Breast epithelium (tissue), 4 donors: ENCODE data around the gene FAAP100. TPM values are rescaled to one million over a fixed set of nuclear protein-coding genes. Genes with fewer than 3 reads are reported as not detected.

Experiments
- DNase-seq, 2 donors: peaks; one replicate each; pipeline ENCODE4 v3.0.0-alpha.2; 2019; ENCODE audit warnings: low spot score in 2 of 2
- H3K27ac ChIP-seq, 2 donors: fragments of 200-600 bp; sonication (generic) in 1 of 2; one replicate each; pipeline ENCODE4 v1.5.1; 2016 to 2019; ENCODE audit warnings: mild to moderate bottlenecking in 1 of 2
- H3K27me3 ChIP-seq, 2 donors: fragments of 200-600 bp; sonication (generic) in 1 of 2; one replicate each; pipeline versions ENCODE4 v1.5.1 to v1.6.0; 2017 to 2019; ENCODE audit warnings: control low read depth in 1 of 2, mild to moderate bottlenecking in 1 of 2
- H3K36me3 ChIP-seq: fragments of 200-600 bp; one replicate; pipeline ENCODE4 v1.5.1; 2019
- H3K4me1 ChIP-seq, 2 donors: fragments of 200-600 bp; sonication (generic); one replicate each; pipeline ENCODE4 v1.5.1; 2016 to 2019; ENCODE audit warnings: control low read depth in 1 of 2
- H3K4me3 ChIP-seq, 3 donors: fragments of 200-600 bp; sonication (generic); 1 replicate in 2 of 3; 2 replicates in 1 of 3; pipeline ENCODE4 v1.5.1; 2016 to 2019; ENCODE audit warnings: mild to moderate bottlenecking in 3 of 3, moderate library complexity in 2 of 3
- H3K9me3 ChIP-seq, 2 donors: fragments of 200-600 bp; sonication (generic) in 1 of 2; one replicate each; pipeline ENCODE4 v1.5.1; 2016 to 2019; ENCODE audit warnings: control low read depth in 1 of 2
- POLR2A ChIP-seq: fragments of 450-650 bp; IDR thresholded peaks from one replicate; pipeline ENCODE4 v1.6.1; 2016; ENCODE audit warnings: antibody characterized with exemption, mild to moderate bottlenecking, moderate library complexity
- POLR2AphosphoS5 ChIP-seq, 3 donors: sonication (generic); formaldehyde crosslinking; IDR thresholded peaks; one replicate each; pipeline ENCODE4 v1.6.1; 2017; ENCODE audit warnings: antibody characterized with exemption in 3 of 3
- intact Hi-C: fragments of 100-400 bp; cut with DNase I; formaldehyde crosslinking; loops from one replicate; pipeline ENCODE4 v1.15.1; 2023; ENCODE audit warnings: low total_unique reads
- total RNA-seq, 3 donors: library from RNA; depleted of rRNA; stranded (reverse); fragments of >200 nt; gene quantifications; one replicate each; pipeline ENCODE4 v1.1.0, GENCODE V29; 2016
- TF ChIP-seq, protein P1 (sequence below), 3 donors: fragments of 450-650 bp; IDR thresholded peaks; one replicate each; pipeline ENCODE4 v1.5.1; 2016 to 2017; ENCODE audit warnings: antibody characterized with exemption in 3 of 3, mild to moderate bottlenecking in 3 of 3, moderate library complexity in 3 of 3

Gene FAAP100
- total RNA-seq, 3 donors from 2014 or later, result 13.0 to 23.1 (median 20.6) TPM

DNA sequence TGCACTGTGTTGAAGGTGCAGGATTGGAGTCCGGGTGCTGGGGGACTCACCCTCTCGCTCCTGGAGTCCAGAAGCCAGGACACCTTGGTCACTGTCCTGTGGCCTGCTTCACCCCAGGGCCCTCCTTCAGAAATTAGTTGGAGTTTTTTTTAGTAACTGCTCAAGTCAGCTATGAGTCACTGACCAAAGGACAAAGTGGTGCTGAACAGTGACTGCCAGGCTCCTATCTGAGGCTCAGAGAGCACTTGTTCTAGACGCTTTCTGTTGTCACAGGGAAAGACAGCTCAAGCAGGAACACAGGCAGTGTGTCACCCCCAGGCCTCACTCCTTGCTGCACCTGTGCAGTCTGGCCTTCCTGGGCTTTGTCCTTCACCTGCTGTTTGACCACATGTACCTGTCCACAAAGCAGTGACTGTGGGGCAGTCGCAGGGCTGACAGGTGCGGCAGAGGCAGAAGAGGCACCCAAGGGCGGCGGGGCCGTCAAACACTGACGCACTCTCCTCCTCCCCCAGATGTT, 4.1 kb upstream of the FAAP100 start:
- DNase-seq, result no peak
- Histone ChIP-seq H3K4me1 (peaks cover 4% of the 10 kb centered on the region in 2 donors), H3K4me3 (no peak overlapping the region), H3K27me3 (no peaks in the 10 kb centered on the region), H3K36me3 (no peaks in the 10 kb centered on the region), H3K9me3 (no peaks in the 10 kb centered on the region), H3K27ac (no peak overlapping the region)
- intact Hi-C loops, result no loop called here
- no peak for TF ChIP-seq POLR2A
- TF ChIP-seq POLR2AphosphoS5 (IDR thresholded peaks at IDR 0.05), result no peak
- TF ChIP-seq, protein P1, sequence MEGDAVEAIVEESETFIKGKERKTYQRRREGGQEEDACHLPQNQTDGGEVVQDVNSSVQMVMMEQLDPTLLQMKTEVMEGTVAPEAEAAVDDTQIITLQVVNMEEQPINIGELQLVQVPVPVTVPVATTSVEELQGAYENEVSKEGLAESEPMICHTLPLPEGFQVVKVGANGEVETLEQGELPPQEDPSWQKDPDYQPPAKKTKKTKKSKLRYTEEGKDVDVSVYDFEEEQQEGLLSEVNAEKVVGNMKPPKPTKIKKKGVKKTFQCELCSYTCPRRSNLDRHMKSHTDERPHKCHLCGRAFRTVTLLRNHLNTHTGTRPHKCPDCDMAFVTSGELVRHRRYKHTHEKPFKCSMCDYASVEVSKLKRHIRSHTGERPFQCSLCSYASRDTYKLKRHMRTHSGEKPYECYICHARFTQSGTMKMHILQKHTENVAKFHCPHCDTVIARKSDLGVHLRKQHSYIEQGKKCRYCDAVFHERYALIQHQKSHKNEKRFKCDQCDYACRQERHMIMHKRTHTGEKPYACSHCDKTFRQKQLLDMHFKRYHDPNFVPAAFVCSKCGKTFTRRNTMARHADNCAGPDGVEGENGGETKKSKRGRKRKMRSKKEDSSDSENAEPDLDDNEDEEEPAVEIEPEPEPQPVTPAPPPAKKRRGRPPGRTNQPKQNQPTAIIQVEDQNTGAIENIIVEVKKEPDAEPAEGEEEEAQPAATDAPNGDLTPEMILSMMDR (IDR thresholded peaks at IDR 0.05), result no peak

DNA sequence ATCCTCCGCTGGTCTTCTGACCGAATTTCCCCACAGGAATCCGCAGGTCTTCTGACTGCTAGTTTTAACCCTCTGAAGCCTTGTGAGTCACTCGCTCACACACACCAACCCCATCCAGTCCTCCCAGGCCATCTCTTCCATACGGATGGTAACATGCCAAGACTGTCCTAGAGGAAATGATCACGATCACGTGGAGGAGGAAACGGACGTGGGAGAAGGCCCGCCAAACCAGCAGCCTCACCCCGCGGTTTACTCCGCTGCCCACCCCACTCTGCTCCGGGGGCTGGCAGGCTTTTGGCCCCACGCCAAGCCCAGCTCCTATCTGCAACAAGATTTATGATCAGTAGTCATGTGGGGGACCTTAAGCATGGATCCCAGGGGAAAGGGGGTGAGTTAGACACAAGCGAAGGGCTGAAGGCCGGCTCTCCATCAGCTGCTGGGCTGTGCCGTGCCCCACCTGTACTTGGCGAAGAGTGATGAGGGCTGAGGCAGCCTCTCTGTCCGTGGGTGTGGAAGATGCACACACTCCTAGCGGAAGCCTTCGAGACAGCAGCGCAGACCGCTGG, 1.5 kb upstream of the FAAP100 start:
- peak in 1 of 3 donors; percentile 31 for TF ChIP-seq POLR2AphosphoS5 (IDR thresholded peaks at IDR 0.05)
- TF ChIP-seq, protein P1 (IDR thresholded peaks at IDR 0.05), result no peak
- Histone ChIP-seq H3K9me3 (no peaks in the 10 kb centered on the region), H3K4me3 (peak overlapping the region in 2 of 3 donors; percentile 90 to 96), H3K27ac (peak overlapping the region; percentile 46 to 73), H3K36me3 (no peaks in the 10 kb centered on the region), H3K27me3 (no peaks in the 10 kb centered on the region), H3K4me1 (peaks cover 4 to 9% of the 10 kb centered on the region in 2 donors)
- DNase-seq, result no peak
- intact Hi-C loops, result no loop called here

DNA sequence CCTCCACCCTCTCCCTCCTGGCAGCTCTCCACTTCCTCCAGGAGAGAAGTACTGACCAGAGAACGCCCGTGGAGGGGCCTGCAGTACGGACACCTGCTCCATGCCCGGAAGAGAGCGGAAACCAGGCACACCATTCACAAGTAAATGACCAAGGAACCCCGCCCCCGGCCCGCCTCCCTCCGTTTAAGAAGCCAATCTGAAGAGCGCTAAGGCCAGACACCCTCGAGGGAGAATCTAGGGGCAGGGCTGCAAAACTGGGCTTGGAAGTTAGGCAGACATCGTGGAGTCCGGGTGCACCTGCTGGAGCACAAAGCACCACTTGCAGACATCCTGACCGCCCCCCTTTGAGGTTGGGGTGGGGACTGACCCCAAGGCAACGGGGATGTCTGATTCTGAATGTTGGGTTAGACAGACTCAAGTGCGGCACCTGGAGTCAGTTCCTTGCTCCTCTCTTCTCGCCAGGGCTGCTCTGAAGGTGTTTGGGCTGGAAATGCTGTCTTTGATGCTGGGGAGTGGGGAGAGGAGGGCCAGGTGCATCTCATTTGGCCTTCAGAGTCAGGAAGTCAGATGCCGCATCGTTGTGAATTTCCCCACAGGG, 964 bp upstream of the FAAP100 start:
- intact Hi-C loops, result no loop called here
- Histone ChIP-seq H3K4me3 (peak overlapping the region; percentile 90 to 96 (median 90)), H3K36me3 (peaks cover 2% of the 10 kb centered on the region), H3K4me1 (peaks cover 4 to 9% of the 10 kb centered on the region in 2 donors), H3K27ac (peak overlapping the region; percentile 46 to 73), H3K27me3 (no peaks in the 10 kb centered on the region), H3K9me3 (no peaks in the 10 kb centered on the region)
- DNase-seq, result peak; percentile 67 to 88
- TF ChIP-seq POLR2A (no peak), POLR2AphosphoS5 (IDR thresholded peaks at IDR 0.05) (no peak)
- TF ChIP-seq, protein P1 (IDR thresholded peaks at IDR 0.05), result no peak

DNA sequence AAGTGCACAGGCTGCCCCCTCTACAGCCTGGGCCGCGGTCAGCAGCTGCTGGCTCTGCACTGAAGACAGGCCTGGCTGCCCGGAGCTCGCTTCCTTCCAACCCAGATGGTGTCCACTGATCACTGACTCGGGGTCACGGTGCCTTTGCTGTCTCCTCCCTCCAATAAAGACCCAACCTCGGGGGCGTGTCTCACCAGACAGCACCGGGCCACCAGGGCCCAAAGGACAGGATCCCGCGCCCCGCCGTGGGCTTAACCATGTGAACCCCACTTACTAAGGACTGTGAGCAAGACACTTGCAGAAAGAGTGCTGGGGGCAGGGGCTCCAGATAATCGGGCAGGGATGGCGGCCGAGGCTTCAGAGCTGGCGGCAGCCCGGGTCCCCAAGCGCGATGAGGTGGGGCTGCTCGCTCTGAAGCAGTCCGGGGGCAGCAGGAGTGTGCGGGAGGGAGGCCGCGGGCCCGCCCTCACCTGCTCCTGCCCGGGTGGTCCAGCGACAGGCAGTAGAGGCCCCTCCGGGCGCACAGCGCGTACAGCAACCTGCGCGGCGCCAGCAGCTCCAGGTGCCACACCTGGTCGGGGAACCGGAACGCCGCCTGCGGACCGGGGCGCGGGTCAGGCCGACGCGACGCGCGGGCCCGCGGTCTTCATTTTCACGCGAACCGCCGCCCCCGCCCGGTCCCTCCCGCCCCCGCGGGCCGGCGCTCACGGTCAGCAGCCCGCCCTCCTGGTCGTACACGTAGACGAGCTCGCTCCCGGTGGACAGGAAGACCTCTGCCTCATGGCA, 502 bp downstream of the FAAP100 start:
- Histone ChIP-seq H3K27ac (peak overlapping the region; percentile 46 to 73), H3K4me1 (peaks cover 4 to 9% of the 10 kb centered on the region in 2 donors), H3K4me3 (peak overlapping the region; percentile 90 to 96 (median 90)), H3K36me3 (peaks cover 7% of the 10 kb centered on the region), H3K9me3 (no peaks in the 10 kb centered on the region), H3K27me3 (no peaks in the 10 kb centered on the region)
- DNase-seq, result no peak
- TF ChIP-seq, protein P1 (IDR thresholded peaks at IDR 0.05), result no peak
- TF ChIP-seq POLR2AphosphoS5 (IDR thresholded peaks at IDR 0.05) (no peak), POLR2A (no peak)
- intact Hi-C loops, result no loop called here
